Measurements from ENCODE around the gene NONO.
"Not testable (repeated sequence)": the region's sequence is repeated elsewhere in the genome, so short reads cannot be mapped to it uniquely, and the experiment has no call there.

The NONO gene

DNA sequence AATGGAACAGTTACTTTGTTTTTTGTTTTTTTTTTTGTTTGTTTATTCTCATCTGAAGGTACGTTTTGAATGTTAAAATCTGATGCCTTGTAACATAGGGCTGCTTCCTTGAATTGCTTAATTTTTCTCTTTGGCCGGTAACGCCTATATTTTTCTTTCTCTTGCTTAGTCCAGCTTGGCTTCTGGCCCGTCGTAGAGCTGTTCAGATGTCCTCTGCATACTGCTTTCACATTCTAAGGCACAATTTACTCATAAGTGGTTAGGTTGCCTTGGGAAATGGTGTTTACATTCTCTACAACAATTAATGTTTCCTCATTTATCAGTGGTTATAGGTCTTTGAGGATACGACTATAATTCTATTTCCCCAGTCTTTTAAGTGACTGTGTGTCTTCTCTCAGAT, 7.9 kb downstream of the NONO start:
- no peak for DNase-seq (ENCODE audit: low spot score)

DNA sequence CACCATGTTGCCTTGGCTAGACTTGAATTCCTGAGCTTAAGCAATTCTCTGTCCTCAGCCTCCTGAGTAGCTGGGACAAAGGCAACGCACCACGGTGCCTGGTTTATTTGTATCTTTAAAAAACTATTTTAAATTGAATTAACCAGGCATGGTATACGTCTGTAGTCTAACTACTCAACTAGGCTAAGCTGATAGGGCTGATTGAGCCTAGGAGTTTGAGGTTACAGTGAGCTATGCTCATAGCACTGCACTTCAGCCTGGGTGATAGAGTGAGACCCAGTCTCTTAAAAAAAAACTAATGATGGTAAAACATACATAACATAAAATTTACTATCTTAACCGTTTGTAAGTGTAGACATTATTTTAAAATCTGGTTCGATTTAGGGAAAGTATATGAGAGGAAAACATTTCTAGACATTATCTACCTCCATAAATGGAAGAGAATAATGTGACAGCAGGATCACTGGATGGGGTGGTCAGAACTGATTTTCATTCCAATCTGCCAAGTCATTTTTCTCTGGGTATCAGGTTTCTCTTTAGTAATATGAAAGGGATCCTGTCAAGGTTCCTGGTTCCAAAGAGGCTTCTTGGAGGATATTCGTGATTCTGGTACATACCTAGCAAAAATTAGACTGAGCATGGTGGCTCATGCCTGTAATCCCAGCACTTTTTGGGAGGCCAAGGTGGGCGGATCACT, 9.4 kb downstream of the NONO start:
- DNase-seq (ENCODE audit: low spot score): no peak

DNA sequence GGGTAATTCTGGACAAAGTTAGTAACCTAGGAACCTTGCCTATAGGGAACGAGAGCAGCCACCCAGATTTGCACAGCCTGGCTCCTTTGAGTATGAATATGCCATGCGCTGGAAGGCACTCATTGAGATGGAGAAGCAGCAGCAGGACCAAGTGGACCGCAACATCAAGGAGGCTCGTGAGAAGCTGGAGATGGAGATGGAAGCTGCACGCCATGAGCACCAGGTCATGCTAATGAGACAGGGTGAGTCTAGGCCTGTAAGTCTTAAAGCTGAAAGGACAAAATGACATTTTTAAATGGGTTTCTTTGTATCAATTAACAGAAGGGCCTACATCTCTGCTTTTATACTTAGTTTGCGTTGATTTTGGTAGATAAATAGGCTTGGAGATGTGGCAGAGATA, 13.4 kb downstream of the NONO start:
- DNase-seq (ENCODE audit: low spot score): no peak

DNA sequence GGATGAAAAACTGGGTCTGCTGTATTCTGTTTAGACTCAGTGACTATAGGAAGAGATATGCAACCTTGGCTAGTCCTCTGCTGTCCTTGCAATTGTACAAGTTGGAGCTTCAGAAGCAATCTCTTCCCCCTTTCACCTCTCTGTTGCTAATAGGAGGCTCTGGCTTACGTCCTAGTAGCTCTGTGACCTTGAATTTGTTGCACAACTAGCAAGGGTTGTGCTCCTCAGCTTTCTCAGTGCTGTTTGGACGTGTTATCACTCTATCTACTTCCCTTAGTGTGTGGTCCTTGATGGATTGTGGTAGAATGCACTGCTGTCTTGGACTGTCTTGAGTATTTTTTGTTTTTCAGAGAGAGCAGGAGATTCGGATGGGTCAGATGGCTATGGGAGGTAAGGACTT, 14.7 kb downstream of the NONO start:
- DNase-seq (ENCODE audit: low spot score): no peak

DNA sequence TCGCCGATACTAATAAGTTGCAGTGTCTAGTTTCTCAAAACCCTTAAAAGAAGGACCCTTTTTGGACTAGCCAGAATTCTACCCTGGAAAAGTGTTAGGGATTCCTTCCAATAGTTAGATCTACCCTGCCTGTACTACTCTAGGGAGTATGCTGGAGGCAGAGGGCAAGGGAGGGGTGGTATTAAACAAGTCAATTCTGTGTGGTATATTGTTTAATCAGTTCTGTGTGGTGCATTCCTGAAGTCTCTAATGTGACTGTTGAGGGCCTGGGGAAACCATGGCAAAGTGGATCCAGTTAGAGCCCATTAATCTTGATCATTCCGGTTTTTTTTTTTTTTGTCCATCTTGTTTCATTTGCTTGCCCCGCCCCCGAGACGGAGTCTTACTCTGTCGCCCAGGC, 16.6 kb downstream of the NONO start:
- not testable (repeated sequence) for DNase-seq (ENCODE audit: low spot score)

DNA sequence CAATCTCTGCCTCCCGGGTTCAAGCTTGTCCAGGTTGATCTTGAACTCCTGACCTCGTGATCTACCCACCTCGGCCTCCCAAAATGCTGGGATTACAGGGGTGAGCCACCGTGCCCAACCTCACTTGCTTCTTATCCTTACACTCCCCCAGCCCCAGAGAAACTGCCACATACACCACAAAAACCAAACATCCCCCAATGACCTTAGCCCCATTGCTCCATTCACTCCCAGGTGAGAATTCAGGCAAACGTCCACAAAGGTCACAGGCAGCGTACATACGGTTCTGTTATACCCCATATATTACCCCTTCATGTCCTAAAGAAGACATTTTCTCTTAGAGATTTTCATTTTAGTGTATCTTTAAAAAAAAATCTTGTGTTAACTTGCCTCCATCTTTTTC, 17.1 kb downstream of the NONO start:
- DNase-seq (ENCODE audit: low spot score): not testable (repeated sequence)

DNA sequence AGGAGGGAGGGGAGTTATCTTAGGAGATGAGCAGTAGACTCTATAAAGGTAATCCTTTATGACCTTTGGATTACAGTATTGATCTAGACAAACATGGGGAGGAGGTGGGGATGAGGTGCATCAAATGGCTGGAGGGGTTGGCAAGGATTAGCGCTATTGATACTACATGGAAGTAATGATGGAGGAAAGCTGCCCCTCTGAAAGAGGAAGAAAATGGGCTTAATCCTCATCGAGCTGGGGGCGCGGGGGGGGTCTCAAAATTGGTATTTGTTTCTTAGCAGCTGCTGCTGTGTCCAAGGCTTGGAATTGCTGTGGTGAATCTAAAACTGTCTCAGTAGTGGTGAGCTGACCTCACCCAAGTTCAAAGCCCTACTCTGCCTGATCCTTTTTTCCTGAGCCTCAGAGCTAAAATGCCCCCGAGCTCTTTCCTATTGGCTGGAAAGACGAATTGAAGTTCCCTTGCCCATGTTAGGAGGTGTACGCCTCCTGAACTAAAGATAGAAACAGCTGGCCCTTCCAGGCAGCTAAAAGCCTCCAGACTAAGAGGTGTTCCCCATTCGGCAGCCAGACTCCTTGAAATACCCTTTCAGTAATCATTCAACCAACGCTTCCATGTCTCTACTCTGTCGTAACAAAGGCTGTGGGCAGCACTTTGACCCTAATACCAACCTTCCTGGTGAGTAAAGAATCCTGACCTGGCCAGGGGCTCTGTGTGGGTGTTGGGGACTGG, 17.9 kb downstream of the NONO start, which contains the start of gene ITGB1BP2:
ITGB1BP2 (plus strand) TSS at position 556 of the 730 bp plus-strand sequence; CDS start at position 613, 57 bp downstream.
- DNase-seq (ENCODE audit: low spot score): no peak

DNA sequence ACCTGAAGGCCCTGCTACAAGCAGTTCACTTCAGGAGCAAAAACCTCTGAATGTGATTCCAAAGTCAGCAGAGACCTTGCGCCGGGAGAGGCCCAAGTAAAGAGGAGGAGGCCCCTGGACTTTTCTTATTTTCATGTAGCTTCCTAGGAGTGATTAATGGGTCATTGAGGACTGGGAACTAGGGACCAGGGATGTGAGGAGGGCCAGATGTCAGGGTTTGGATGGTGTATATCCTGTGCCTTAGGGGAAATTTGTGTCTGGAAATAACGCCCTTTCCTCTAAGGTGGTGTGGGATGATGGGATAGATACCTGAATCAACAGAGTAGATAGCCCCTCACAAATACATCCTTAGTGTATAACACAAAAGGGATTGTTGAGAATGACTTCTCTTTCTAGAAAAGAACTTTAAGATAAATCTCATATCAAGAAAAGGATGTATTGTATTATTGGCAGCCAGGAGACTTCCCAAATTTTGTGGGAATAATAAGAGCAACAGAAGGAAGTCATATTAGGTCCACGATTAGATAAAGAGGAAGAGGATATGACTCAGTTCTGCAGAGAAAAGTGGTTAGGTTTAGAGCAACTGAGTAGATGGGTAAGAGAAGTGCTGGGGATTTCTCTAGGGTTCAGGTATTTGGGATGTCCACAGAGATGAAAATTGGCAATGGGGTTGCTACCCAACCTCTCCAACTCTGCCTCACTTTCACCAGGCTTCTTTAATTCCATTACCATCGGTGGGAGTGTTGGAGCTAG, 19.2 kb downstream of the NONO start:
- DNase-seq (ENCODE audit: low spot score): no peak

DNA sequence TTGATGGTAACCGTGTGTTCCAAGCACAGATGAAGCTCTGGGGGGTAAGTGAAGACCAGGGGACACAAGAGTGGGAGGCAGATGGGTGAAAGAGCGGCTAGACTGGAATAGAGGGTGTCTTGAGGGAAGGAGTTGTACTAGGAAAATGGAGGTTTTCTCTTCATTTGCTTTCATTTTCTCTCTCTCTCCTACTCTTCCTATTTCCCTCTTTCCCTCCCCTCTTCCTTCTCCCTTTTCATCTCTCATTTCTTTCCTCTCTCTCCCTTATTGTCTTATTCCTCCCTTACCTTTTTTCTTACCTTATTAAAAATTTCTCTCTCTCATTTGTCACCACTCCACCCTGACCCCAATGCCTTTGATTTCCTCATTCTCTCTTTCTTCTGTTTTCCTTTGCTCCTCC, 21.1 kb downstream of the NONO start:
- no peak for DNase-seq (ENCODE audit: low spot score)

DNA sequence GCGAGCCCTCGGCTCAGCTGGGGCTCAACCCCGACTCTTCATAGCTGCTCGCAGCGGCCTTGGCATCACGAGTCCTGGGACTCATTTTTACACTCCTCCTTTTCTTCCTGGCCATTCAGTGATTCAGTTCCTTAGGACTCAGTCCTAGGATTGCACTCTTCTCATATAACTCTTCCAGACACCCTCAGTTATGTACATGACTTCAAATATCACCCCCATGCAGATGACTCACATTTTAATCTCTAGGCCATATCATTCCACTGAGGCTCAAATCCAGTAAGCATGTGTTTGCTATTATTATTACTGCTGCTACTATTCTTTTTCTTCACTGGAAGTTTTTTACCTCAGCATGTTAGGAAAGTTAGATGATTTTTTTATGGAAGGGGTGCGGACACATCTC, 32.5 kb downstream of the NONO start:
- no peak for DNase-seq (ENCODE audit: low spot score)

DNA sequence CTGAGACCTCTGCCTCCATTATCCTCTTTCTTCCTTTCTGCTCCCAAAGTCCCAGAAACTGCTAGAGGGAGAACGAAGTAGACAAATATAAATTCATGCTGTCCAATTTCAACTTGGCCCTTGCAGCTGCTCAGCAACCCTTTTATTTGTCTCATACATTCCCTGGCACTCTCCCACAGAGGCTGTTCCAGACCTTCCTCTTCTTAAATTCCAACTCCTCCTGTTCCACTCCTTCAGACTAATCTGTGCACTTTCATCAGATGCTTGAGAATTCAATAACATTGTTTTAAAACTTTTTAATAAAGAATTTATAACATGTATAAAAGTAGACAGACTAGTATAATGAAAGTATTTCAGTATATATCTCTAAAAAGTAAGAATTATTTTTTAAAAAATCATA, 33.5 kb downstream of the NONO start:
- DNase-seq (ENCODE audit: low spot score): not testable (repeated sequence)

DNA sequence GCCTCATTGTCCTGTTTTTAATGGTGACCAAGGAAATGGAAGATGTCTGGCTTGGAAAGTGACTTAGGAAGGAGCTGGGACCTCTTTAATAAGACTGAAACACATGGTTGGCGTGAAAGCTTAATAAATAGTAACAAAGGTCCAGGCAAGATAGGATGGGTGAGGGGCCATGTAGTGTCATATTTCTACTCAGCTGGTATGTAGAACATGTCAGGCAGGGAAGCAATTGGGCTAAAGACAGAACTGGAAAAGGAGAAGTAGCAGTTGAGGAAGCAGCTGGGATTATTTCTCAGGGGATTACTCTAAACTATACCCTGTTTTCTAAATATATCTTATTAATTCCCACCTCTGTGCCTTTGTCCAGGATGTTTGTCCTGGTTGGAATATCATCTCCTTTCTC, 36.7 kb downstream of the NONO start:
- no peak for DNase-seq (ENCODE audit: low spot score)

DNA sequence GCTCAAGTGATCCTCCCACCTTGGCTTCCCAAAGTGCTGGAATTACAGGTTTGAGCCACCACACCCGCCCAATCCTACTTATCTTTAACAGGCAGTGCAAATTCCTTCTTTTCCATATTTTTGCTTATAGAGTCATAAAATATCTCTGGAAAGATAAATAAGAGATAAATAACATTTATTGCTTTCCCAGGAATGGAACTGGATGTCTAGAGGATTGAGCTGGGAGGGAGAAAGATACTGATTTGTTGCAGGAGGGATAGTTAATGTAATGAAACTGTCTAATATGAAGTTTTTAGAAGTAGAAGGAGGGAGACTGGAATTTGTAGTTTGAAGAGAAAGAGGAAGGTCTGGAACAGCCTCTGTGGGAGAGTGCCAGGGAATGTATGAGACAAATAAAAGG, 38.3 kb downstream of the NONO start:
- DNase-seq (ENCODE audit: low spot score): no peak

DNA sequence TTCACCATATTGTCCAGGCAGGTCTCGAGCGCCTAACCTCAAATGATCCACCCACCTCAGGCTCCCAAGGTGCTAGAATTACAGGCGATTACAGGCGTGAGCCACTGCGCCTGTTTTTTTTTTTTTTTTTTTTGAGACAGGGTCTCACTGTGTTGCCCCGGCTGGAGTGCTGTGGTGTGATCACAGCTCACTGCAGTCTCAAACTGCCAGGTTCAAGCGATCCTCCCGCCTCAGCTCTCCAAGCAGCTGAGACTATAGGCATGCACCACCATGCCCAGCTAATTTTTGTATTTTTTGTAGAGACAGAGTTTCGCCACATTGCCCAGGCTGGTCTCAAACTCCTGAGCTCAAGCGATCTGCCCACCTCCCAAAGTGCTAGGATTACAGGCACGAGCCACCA, 41.0 kb downstream of the NONO start:
- not testable (repeated sequence) for DNase-seq (ENCODE audit: low spot score)

DNA sequence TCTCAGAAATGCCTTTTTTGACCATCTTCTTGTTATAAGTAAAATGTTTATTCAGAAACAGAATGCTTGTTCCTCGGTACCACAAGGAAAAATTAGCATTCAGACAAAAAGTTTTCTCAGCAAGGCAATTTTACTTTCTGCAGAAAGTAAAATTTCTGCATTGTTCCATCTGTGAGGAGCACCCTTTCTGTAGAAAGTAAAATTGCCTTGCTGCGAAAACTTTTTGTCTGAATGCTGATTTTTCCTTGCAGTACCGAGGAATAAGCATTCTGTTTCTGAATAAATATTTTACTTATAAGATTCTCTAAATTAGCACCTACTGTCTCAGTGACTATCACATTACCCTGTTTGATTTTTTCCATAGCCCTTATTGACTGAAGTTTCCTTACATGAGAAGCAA, 43.0 kb downstream of the NONO start:
- DNase-seq (ENCODE audit: low spot score): no peak

DNA sequence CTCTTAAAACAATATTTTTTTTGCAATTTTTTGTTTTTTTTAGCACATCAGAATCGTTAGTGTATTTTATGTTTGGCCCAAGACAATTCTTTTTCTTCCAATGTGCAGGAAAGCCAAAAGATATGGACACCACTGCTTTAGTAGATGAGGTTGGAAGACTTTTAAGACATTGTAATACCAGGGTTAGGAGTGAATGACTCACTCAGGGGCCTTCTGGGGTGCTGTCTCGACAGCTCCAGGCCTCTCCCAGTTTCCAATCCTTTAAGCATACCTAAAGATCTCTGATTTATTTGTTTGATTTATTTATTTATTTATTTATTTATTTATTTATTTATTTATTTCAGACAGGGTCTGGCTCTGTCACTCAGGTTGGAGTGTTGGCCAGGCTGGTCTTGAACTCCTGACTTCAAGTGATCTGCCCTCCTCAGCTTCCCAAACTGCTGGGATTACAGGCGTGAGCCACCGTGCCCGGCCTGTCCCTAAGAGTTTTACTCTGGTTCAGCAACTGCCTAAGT, 65.8 kb downstream of the NONO start:
- DNase-seq (ENCODE audit: low spot score): not testable (repeated sequence)

DNA sequence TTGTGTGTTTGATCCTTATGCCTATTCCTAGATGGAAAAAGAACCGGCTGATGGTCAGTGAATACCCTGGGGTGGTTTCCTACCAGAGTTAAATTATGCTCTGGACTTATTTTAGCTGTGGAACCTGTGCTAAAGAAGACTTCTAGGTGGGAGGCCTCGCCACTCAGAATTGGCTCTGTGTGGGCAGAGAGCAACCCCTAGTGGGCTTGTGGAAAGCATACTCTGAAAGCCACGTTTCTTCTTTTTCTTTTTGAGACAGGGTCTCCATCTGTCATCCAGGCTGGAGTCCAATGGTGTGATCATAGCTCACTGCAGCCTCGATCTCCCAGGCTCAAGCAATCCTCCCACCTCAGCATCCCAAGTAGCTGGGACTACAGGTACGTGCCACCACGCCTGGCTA, 66.4 kb downstream of the NONO start:
- not testable (repeated sequence) for DNase-seq (ENCODE audit: low spot score)
